ENCODE results near the gene SLC28A3. TPM values are rescaled to one million over a fixed set of nuclear protein-coding genes. Genes with fewer than 3 reads are reported as not detected.

Gene SLC28A3
- total RNA-seq, 1 donor from 2014 or later: 0.15 TPM

- no peak overlapping the region for H3K27ac ChIP-seq
- intact Hi-C loops (cut with DNase I): no loop called here
- no peak overlapping the region for H3K4me3 ChIP-seq
- DNase-seq: no peak
- TF ChIP-seq CTCF (IDR thresholded peaks at IDR 0.05): no peak
- ATAC-seq: no peak
- no peaks in the 10 kb centered on the region for H3K9me3 ChIP-seq
- no peaks in the 10 kb centered on the region for H3K36me3 ChIP-seq
- H3K27me3 ChIP-seq (ENCODE audit: low read depth): no peaks in the 10 kb centered on the region
- H3K4me1 ChIP-seq: no peaks in the 10 kb centered on the region
These were observed 42.6 kb upstream of the SLC28A3 start for GRCh38 chr9:84383178-84383577.

- TF ChIP-seq CTCF (IDR thresholded peaks at IDR 0.05): no peak
- no peak overlapping the region for H3K4me3 ChIP-seq
- no peaks in the 10 kb centered on the region for H3K9me3 ChIP-seq
- H3K4me1 ChIP-seq: no peaks in the 10 kb centered on the region
- H3K27me3 ChIP-seq (ENCODE audit: low read depth): no peaks in the 10 kb centered on the region
- intact Hi-C loops (cut with DNase I): no loop called here
- no peak overlapping the region for H3K27ac ChIP-seq
- no peak for DNase-seq
- ATAC-seq: no peak
- H3K36me3 ChIP-seq: no peaks in the 10 kb centered on the region
These were observed 42.2 kb upstream of the SLC28A3 start for GRCh38 chr9:84382720-84383119.

GRCh38 chr9:84381508-84381907 lies 41.0 kb upstream of the SLC28A3 start:
- H3K36me3 ChIP-seq: no peaks in the 10 kb centered on the region
- H3K4me1 ChIP-seq: no peaks in the 10 kb centered on the region
- DNase-seq (no peak), ATAC-seq (no peak)
- intact Hi-C loops (cut with DNase I): no loop called here
- no peak for TF ChIP-seq CTCF (IDR thresholded peaks at IDR 0.05)
- no peaks in the 10 kb centered on the region for H3K27me3 ChIP-seq (ENCODE audit: low read depth)
- H3K9me3 ChIP-seq: no peaks in the 10 kb centered on the region
- H3K4me3 ChIP-seq: no peak overlapping the region
- no peak overlapping the region for H3K27ac ChIP-seq

DNA sequence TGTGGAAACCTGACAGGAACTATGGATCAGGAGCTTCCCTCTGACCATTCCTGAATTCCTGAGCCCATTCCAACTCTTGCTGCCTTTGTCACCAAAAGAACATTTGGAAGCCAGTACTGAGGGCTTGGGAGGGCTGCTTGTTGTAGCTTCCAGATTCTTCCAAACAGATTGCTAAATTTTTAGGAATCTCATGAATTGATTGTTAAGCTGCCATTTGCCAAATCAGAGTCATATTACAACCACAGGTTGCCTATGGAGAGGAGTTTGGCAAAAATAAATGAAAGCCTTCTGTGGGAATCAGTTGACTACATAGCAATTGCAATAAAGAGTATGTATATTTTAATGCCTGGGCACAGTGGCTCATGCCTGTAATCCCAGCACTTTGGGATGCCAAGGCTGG lies 39.2 kb upstream of the SLC28A3 start:
- no peak for TF ChIP-seq CTCF (IDR thresholded peaks at IDR 0.05)
- no peak for ATAC-seq
- no peaks in the 10 kb centered on the region for H3K4me1 ChIP-seq
- DNase-seq: no peak
- H3K27me3 ChIP-seq (ENCODE audit: low read depth): no peaks in the 10 kb centered on the region
- H3K27ac ChIP-seq: no peak overlapping the region
- no peaks in the 10 kb centered on the region for H3K36me3 ChIP-seq
- H3K9me3 ChIP-seq: no peaks in the 10 kb centered on the region
- no peak overlapping the region for H3K4me3 ChIP-seq
- intact Hi-C loops (cut with DNase I): no loop called here

- Histone ChIP-seq H3K4me3 (no peak overlapping the region), H3K27ac (no peak overlapping the region), H3K9me3 (no peaks in the 10 kb centered on the region), H3K4me1 (peaks cover 14% of the 10 kb centered on the region), H3K36me3 (no peaks in the 10 kb centered on the region), H3K27me3 (ENCODE audit: low read depth) (no peaks in the 10 kb centered on the region)
- TF ChIP-seq CTCF (IDR thresholded peaks at IDR 0.05): no peak
- no peak for ATAC-seq
- intact Hi-C loops (cut with DNase I): no loop called here
- DNase-seq: no peak
These were observed 35.4 kb upstream of the SLC28A3 start for GRCh38 chr9:84375954-84376353.

DNA sequence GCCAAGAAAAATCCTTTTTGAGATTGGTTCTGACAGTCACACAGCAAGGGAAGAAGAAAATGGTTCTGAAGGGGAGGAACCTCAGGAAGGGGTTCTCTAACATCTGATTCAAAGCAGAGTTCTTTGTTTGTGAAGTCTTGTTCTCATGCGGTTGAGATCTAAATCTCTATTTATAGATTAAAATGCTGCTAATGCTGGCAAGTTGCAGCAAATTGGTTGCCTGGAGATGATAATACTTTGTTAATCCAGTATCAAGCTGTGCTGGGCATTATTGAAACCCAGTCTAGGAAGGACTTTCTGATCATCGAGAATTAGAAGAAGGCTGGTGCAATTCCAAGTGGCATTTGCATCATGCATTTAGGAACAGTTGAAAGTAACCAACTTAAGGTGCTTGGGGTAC lies 34.0 kb upstream of the SLC28A3 start:
- peaks cover 14% of the 10 kb centered on the region for H3K4me1 ChIP-seq
- no peaks in the 10 kb centered on the region for H3K9me3 ChIP-seq
- intact Hi-C loops (cut with DNase I): no loop called here
- H3K36me3 ChIP-seq: no peaks in the 10 kb centered on the region
- no peak overlapping the region for H3K4me3 ChIP-seq
- no peak for DNase-seq
- H3K27ac ChIP-seq: no peak overlapping the region
- no peak for TF ChIP-seq CTCF (IDR thresholded peaks at IDR 0.05)
- no peaks in the 10 kb centered on the region for H3K27me3 ChIP-seq (ENCODE audit: low read depth)
- ATAC-seq: no peak

All from lower lobe of right lung (tissue), 2 donors.